Measurements from ENCODE around the gene DAAM1.

DNA sequence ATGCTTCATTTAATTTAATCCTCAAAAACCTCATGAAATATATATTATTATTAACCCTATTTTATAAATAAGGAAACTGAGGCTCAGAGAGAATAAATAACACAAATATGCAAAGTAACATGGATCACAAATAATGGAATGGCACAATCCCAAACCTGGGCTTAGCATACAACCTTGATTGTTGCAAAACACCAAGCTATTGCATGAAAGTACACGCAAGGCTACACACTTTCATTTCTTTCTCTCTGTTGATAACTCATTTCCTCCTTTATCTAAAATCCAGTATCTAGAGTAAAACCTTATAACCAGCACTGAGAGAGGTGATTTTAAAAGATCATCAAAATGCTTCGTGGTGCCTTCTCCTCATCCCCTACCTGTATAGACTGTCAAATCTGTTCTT, 2.8 kb upstream of the DAAM1 start:
- no peak for TF ChIP-seq POLR2A (IDR thresholded peaks at IDR 0.05)
- TF ChIP-seq, protein P1, sequence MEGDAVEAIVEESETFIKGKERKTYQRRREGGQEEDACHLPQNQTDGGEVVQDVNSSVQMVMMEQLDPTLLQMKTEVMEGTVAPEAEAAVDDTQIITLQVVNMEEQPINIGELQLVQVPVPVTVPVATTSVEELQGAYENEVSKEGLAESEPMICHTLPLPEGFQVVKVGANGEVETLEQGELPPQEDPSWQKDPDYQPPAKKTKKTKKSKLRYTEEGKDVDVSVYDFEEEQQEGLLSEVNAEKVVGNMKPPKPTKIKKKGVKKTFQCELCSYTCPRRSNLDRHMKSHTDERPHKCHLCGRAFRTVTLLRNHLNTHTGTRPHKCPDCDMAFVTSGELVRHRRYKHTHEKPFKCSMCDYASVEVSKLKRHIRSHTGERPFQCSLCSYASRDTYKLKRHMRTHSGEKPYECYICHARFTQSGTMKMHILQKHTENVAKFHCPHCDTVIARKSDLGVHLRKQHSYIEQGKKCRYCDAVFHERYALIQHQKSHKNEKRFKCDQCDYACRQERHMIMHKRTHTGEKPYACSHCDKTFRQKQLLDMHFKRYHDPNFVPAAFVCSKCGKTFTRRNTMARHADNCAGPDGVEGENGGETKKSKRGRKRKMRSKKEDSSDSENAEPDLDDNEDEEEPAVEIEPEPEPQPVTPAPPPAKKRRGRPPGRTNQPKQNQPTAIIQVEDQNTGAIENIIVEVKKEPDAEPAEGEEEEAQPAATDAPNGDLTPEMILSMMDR (IDR thresholded peaks at IDR 0.05), result no peak
